ENCODE results near the gene HS3ST3A1.

The HS3ST3A1 gene

GRCh38 chr17:13601776-13602551, at the start of gene HS3ST3A1:
HS3ST3A1 (minus strand) TSS chr17:13601929; CDS start chr17:13601129, 800 bp downstream.
- H3K9me3 Mint-ChIP-seq = no peaks in the 10 kb centered on the region

GRCh38 chr17:13650096-13650675, 48.5 kb upstream of the HS3ST3A1 start:
- H3K4me1 Mint-ChIP-seq (ENCODE audit: low read depth) = no peaks in the 10 kb centered on the region
- H3K4me3 Mint-ChIP-seq = no peak overlapping the region
- no peaks in the 10 kb centered on the region for H3K36me3 Mint-ChIP-seq (ENCODE audit: low read depth)
- no peak overlapping the region for H3K27ac Mint-ChIP-seq
- no peaks in the 10 kb centered on the region for H3K9me3 Mint-ChIP-seq
- H3K27me3 Mint-ChIP-seq = peaks cover 4% of the 10 kb centered on the region

More at GRCh38 chr17:13601776-13602551, at the start of gene HS3ST3A1:
- peaks cover 13% of the 10 kb centered on the region for H3K4me1 Mint-ChIP-seq (ENCODE audit: low read depth)
- H3K4me3 Mint-ChIP-seq = peak within 1 kb of the TSS; percentile 73
- no peaks in the 10 kb centered on the region for H3K36me3 Mint-ChIP-seq (ENCODE audit: low read depth)
- H3K27ac Mint-ChIP-seq = peak within 1 kb of the TSS; percentile 70
- peaks cover 65% of the 10 kb centered on the region for H3K27me3 Mint-ChIP-seq

- H3K4me1 Mint-ChIP-seq (ENCODE audit: low read depth) = no peaks in the 10 kb centered on the region
- peaks cover 7% of the 10 kb centered on the region for H3K27me3 Mint-ChIP-seq
- H3K27ac Mint-ChIP-seq = no peak overlapping the region
- no peak overlapping the region for H3K4me3 Mint-ChIP-seq
- no peaks in the 10 kb centered on the region for H3K9me3 Mint-ChIP-seq
- no peaks in the 10 kb centered on the region for H3K36me3 Mint-ChIP-seq (ENCODE audit: low read depth)
These were observed 45.9 kb upstream of the HS3ST3A1 start for GRCh38 chr17:13647543-13648021.

- Mint-ChIP-seq H3K36me3 (ENCODE audit: low read depth) (no peaks in the 10 kb centered on the region), H3K4me3 (no peak overlapping the region), H3K9me3 (no peaks in the 10 kb centered on the region), H3K4me1 (ENCODE audit: low read depth) (no peaks in the 10 kb centered on the region), H3K27me3 (peaks cover 7% of the 10 kb centered on the region), H3K27ac (no peak overlapping the region)
These were observed 45.3 kb upstream of the HS3ST3A1 start for GRCh38 chr17:13646969-13647542.

- Mint-ChIP-seq H3K27me3 (peaks cover 7% of the 10 kb centered on the region), H3K9me3 (no peaks in the 10 kb centered on the region), H3K36me3 (ENCODE audit: low read depth) (no peaks in the 10 kb centered on the region), H3K27ac (no peak overlapping the region), H3K4me3 (no peak overlapping the region), H3K4me1 (ENCODE audit: low read depth) (no peaks in the 10 kb centered on the region)
These were observed 44.7 kb upstream of the HS3ST3A1 start for GRCh38 chr17:13646411-13646810.

GRCh38 chr17:13643180-13643579, 41.5 kb upstream of the HS3ST3A1 start:
- no peaks in the 10 kb centered on the region for H3K4me1 Mint-ChIP-seq (ENCODE audit: low read depth)
- no peak overlapping the region for H3K4me3 Mint-ChIP-seq
- no peaks in the 10 kb centered on the region for H3K9me3 Mint-ChIP-seq
- H3K36me3 Mint-ChIP-seq (ENCODE audit: low read depth) = no peaks in the 10 kb centered on the region
- no peak overlapping the region for H3K27ac Mint-ChIP-seq
- peaks cover 7% of the 10 kb centered on the region for H3K27me3 Mint-ChIP-seq

- Mint-ChIP-seq H3K36me3 (ENCODE audit: low read depth) (no peaks in the 10 kb centered on the region), H3K27ac (no peak overlapping the region), H3K9me3 (no peaks in the 10 kb centered on the region), H3K4me1 (ENCODE audit: low read depth) (no peaks in the 10 kb centered on the region), H3K27me3 (peaks cover 10% of the 10 kb centered on the region), H3K4me3 (no peak overlapping the region)
These were observed 40.5 kb upstream of the HS3ST3A1 start for GRCh38 chr17:13642188-13642587.

- Mint-ChIP-seq H3K36me3 (ENCODE audit: low read depth) (no peaks in the 10 kb centered on the region), H3K4me3 (no peak overlapping the region), H3K27ac (no peak overlapping the region), H3K27me3 (peaks cover 11% of the 10 kb centered on the region), H3K9me3 (no peaks in the 10 kb centered on the region), H3K4me1 (ENCODE audit: low read depth) (no peaks in the 10 kb centered on the region)
These were observed 38.8 kb upstream of the HS3ST3A1 start for GRCh38 chr17:13640551-13640950.

- Mint-ChIP-seq H3K4me1 (ENCODE audit: low read depth) (no peaks in the 10 kb centered on the region), H3K27me3 (peaks cover 10% of the 10 kb centered on the region), H3K27ac (no peak overlapping the region), H3K9me3 (no peaks in the 10 kb centered on the region), H3K36me3 (ENCODE audit: low read depth) (no peaks in the 10 kb centered on the region), H3K4me3 (no peak overlapping the region)
These were observed 37.2 kb upstream of the HS3ST3A1 start for GRCh38 chr17:13638855-13639458.

GRCh38 chr17:13636951-13637350, 35.2 kb upstream of the HS3ST3A1 start:
- Mint-ChIP-seq H3K4me1 (ENCODE audit: low read depth) (no peaks in the 10 kb centered on the region), H3K27me3 (peaks cover 7% of the 10 kb centered on the region), H3K9me3 (no peaks in the 10 kb centered on the region), H3K27ac (no peak overlapping the region), H3K36me3 (ENCODE audit: low read depth) (no peaks in the 10 kb centered on the region), H3K4me3 (no peak overlapping the region)

- Mint-ChIP-seq H3K27me3 (peaks cover 7% of the 10 kb centered on the region), H3K27ac (no peak overlapping the region), H3K36me3 (ENCODE audit: low read depth) (no peaks in the 10 kb centered on the region), H3K4me3 (no peak overlapping the region), H3K9me3 (no peaks in the 10 kb centered on the region), H3K4me1 (ENCODE audit: low read depth) (no peaks in the 10 kb centered on the region)
These were observed 34.2 kb upstream of the HS3ST3A1 start for GRCh38 chr17:13635951-13636350.

GRCh38 chr17:13634021-13634420, 32.3 kb upstream of the HS3ST3A1 start:
- Mint-ChIP-seq H3K27ac (no peak overlapping the region), H3K9me3 (no peaks in the 10 kb centered on the region), H3K4me3 (no peak overlapping the region), H3K4me1 (ENCODE audit: low read depth) (no peaks in the 10 kb centered on the region), H3K27me3 (peaks cover 7% of the 10 kb centered on the region), H3K36me3 (ENCODE audit: low read depth) (no peaks in the 10 kb centered on the region)

GRCh38 chr17:13631529-13631928, 29.8 kb upstream of the HS3ST3A1 start:
- H3K27ac Mint-ChIP-seq = no peak overlapping the region
- H3K36me3 Mint-ChIP-seq (ENCODE audit: low read depth) = no peaks in the 10 kb centered on the region
- H3K4me1 Mint-ChIP-seq (ENCODE audit: low read depth) = no peaks in the 10 kb centered on the region
- H3K27me3 Mint-ChIP-seq = peaks cover 14% of the 10 kb centered on the region
- no peaks in the 10 kb centered on the region for H3K9me3 Mint-ChIP-seq
- no peak overlapping the region for H3K4me3 Mint-ChIP-seq

GRCh38 chr17:13626703-13627102, 25.0 kb upstream of the HS3ST3A1 start:
- H3K4me1 Mint-ChIP-seq (ENCODE audit: low read depth) = no peaks in the 10 kb centered on the region
- no peak overlapping the region for H3K27ac Mint-ChIP-seq
- no peak overlapping the region for H3K4me3 Mint-ChIP-seq
- no peaks in the 10 kb centered on the region for H3K9me3 Mint-ChIP-seq
- peaks cover 35% of the 10 kb centered on the region for H3K27me3 Mint-ChIP-seq
- H3K36me3 Mint-ChIP-seq (ENCODE audit: low read depth) = no peaks in the 10 kb centered on the region

GRCh38 chr17:13619462-13619861, 17.7 kb upstream of the HS3ST3A1 start:
- H3K4me3 Mint-ChIP-seq = no peak overlapping the region
- no peaks in the 10 kb centered on the region for H3K36me3 Mint-ChIP-seq (ENCODE audit: low read depth)
- H3K27me3 Mint-ChIP-seq = peaks cover 26% of the 10 kb centered on the region
- H3K27ac Mint-ChIP-seq = no peak overlapping the region
- no peaks in the 10 kb centered on the region for H3K4me1 Mint-ChIP-seq (ENCODE audit: low read depth)
- peaks cover 2% of the 10 kb centered on the region for H3K9me3 Mint-ChIP-seq
